Naive B cell (primary cell): Measurements from ENCODE around the gene PACSIN2. TPM values are rescaled to one million over a fixed set of nuclear protein-coding genes. Genes with fewer than 3 reads are reported as not detected.

ENCODE experiments used
- polyA plus RNA-seq, 6 donors: library from polyadenylated mRNA; unstranded; fragments of 300-500 nt; fragmentation: Illumina TruSeq; gene quantifications; one replicate each; pipeline ENCODE4 v1.2.3, GENCODE V29; 2021; ENCODE audit warnings: low read depth in 6 of 6

Gene PACSIN2
- polyA plus RNA-seq, 6 donors from 2014 or later, result 30.9 to 43.4 (median 37.3) TPM

Other genes with a start within 250 kb of the PACSIN2 start
- 10 to 100 TPM; 24.2 to 48.6 (median 35.3) TPM for gene ARFGAP3, start 157.9 kb downstream of the PACSIN2 start, polyA plus RNA-seq
- gene TTLL1, start 74.2 kb upstream of the PACSIN2 start, polyA plus RNA-seq, result 1 to 10 TPM in 5 of 6 donors, under 1 TPM in 1; 0.60 to 4.1 (median 2.7) TPM
- gene BIK, start 95.6 kb upstream of the PACSIN2 start, polyA plus RNA-seq, result under 1 TPM in 3 of 6 donors, not detected in 3; 0.49 to 0.86 (median 0.78) TPM
- 10 to 100 TPM in 1 of 6 donors, 1 to 10 TPM in 5; 6.1 to 11.4 (median 7.6) TPM for gene MCAT, start 128.2 kb upstream of the PACSIN2 start, polyA plus RNA-seq
- 100 to 1,000 TPM; 247 to 323 (median 288) TPM for gene TSPO, start 136.4 kb upstream of the PACSIN2 start, polyA plus RNA-seq
- 10 to 100 TPM in 5 of 6 donors, 1 to 10 TPM in 1; 6.8 to 15.9 (median 11.6) TPM for gene TTLL12, start 172.0 kb upstream of the PACSIN2 start, polyA plus RNA-seq